GM20000 (cell line): ENCODE results near the gene GRB10.
A peak's percentile ranks its signal among the peaks of the same experiment; 100 is the strongest.

ENCODE experiments used
- DNase-seq: peaks from one replicate; pipeline ENCODE4 v3.0.0; 2012; ENCODE audit warnings: low spot score
- TF ChIP-seq, protein P1 (sequence below): IDR thresholded peaks from 2 replicates; pipeline ENCODE4 v1.5.1; 2012; ENCODE audit warnings: mild to moderate bottlenecking, control low read depth; ENCODE audit errors: extremely low read depth, missing control alignments

Gene GRB10

DNA sequence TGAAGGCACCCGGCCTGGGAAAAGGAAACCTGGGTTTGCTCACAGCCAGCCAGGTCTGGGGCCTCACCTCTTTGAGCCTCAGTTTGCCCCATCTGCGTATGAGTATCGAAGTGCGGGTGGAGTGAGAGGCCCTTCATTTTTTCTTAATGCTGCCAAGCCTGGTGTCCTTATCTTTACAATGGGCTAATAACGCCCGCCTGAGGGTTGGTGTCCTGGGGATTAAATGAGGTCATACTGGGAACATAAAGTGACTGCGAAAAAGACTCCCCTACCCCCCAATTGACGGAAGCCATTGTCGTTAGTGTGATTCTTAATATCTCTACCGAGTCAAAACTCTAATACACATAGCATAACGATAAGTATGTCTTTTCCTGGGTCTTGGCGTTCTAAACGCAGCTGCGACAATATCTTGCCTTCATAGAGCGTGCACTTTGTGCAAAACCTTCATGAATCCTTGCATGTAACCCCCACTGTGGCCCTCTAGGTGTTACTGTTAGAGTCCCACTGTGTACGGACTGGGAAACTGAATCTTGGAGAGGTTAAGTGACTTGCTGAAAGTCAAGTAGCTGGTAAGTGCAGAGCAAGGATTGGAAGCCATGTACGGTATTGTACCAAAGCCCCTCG lies 11.4 kb upstream of the GRB10 start:
- DNase-seq: no peak
- TF ChIP-seq, protein P1, sequence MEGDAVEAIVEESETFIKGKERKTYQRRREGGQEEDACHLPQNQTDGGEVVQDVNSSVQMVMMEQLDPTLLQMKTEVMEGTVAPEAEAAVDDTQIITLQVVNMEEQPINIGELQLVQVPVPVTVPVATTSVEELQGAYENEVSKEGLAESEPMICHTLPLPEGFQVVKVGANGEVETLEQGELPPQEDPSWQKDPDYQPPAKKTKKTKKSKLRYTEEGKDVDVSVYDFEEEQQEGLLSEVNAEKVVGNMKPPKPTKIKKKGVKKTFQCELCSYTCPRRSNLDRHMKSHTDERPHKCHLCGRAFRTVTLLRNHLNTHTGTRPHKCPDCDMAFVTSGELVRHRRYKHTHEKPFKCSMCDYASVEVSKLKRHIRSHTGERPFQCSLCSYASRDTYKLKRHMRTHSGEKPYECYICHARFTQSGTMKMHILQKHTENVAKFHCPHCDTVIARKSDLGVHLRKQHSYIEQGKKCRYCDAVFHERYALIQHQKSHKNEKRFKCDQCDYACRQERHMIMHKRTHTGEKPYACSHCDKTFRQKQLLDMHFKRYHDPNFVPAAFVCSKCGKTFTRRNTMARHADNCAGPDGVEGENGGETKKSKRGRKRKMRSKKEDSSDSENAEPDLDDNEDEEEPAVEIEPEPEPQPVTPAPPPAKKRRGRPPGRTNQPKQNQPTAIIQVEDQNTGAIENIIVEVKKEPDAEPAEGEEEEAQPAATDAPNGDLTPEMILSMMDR: no peak

DNA sequence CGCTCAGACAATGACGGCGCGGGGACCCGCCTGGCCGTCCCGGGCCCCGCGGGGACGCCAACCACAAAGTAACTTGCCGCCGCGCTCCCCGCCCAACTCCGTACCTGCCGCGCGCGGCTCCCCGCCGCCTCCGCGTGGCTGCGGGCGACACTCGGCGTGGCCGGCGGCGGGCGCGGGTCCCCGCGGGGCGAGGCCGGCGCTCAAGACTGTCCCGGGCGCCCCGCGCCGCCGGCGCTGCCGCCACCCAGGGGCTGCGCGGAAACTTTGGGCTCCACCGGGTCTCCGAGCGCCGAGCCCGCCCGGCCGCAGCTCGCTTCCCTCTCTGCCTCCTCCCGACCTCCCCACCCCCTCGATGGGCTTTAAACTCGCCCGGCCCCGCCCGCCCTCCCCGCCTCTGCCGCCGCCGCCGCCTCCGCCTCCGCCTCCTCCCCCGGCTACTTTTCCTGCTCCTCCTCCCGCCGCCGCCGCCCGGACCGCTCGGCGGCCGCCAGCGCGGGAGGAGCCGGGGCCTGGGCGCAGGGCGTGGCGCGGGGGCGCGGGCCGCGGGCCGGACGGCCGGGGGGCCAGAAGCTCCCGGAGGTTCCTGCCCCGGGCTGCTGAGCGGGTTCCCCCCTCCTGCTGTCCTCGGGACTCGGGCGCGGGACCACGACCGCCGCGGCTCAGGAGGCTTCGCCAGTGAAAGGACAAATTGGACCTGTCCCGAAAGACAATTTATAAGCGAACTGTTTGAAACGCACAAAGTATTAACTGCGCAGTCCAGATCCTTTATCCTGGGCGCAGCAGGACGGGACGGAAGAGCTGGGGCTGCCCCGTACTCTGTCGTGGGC lies 10.6 kb upstream of the GRB10 start:
- TF ChIP-seq, protein P1: no peak
- peak; percentile 53 for DNase-seq

DNA sequence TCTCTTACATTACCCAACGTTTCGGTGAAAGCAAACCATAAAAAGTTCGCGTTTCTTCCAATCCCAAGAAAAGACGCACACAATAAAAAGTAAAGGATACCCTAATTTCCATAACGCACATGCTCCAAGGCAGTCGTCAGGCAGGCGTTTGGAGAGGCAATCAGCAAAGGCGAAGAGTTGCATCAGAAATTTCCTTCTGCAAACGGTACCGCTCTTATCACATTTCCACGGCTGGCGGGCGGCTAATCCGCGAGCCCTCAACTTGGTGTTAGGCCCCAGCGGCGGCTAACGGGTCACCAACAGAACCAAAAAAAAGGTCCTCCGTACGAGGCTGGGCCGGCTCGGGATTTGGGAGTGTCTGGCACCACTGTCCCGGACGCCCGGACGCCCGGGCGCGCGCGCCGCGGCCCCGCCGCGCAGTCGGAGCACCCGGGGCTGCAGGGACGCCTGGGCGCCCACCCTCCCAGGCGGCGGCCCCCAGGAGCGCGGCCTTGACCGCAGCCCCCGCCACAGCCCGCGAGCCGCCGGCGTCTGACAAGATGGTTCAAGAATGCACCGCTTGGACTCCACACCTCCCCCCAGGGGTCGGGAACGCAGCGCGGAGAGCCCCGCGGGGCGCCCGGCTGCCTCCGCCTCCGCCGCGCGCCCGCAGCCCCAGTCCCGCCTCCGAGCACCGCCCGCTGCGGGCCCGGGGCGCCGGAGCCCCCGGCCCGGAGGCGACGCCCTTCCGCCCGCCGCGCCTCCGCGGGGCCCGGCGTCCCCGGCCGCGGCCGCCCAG lies 9.8 kb upstream of the GRB10 start:
- TF ChIP-seq, protein P1: no peak
- DNase-seq: no peak

DNA sequence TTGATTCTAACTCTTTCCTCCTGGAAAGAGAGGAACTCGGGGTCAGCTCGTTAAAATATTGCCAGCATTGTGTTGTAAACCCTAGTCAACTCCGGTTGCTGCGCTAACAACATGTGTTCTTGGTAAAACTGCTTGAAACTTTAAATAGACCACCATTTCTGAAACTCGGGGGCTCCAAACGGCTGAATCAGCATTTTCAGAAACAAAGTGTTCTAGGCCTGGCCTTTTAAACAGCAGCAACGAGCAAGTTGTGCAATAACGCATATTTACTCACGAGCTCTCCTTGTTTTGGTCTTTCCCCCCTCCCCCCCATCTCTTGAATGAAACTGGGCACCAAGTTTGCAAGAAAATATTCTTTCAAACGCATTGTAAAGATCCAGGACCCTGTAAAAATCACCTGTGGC lies 9.2 kb upstream of the GRB10 start:
- TF ChIP-seq, protein P1: no peak
- no peak for DNase-seq

DNA sequence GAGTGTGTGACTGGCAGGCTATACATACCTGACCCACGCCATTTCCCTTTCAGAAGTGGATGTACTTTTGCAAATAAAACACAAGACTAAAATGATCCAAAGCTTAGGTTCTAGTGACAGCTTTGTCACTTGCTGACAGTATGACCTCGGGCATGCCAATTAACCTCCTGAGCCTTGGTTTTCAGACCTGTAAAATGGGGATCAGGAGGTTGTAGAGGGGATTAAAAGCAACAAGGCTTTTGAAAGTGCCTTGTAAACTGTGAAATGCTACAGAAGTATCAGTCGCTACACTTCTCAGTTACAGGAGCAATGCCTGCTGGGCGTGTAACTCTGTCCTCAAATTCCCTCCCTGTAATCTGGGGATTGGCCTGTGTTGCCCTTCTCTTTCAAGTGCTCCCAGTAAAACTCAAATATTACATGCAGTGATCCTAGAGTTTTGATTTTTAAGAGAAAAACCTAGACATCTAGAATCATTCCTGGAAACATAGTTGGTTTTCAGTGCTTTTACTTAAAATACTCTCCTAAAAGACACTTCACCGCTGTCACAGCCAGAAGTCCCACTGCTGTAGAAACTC lies 8.8 kb upstream of the GRB10 start:
- TF ChIP-seq, protein P1: no peak
- DNase-seq: no peak

DNA sequence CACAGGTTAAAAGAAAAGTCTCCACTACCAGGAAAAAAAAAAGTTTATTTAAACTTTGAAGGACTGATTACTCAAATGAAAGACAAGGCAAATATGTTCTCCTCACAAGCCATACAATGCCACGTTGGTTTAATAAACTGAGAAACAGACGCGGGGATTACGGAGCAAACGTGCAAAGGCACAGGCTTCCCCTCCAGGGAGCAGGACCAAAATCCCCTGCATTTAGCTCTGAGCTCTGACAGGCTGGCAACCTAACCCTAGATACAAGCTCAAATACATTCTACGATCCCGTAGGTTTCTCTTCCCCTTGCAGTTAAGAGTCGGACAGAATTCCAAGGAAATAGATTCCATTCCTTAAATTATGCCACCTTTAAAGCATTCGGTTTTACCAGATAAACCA lies 7.7 kb upstream of the GRB10 start:
- TF ChIP-seq, protein P1: no peak
- DNase-seq: no peak
